SU-DHL-6 (cell line): Measurements from ENCODE around the gene BUD13.

Source experiments
- CTCF ChIP-seq: fragments of 200-600 bp; sonication (generic); IDR thresholded peaks from one replicate; pipeline ENCODE4 v1.5.1; 2017; ENCODE audit warnings: antibody characterized with exemption, mild to moderate bottlenecking, low read length, moderate library complexity; ENCODE audit not compliant: insufficient read depth, poor library complexity, severe bottlenecking
- EZH2phosphoT487 ChIP-seq: fragments of 200-600 bp; sonication (generic), shearing (Covaris generic); conservative IDR thresholded peaks from 2 replicates; pipeline ENCODE4 v1.6.1; 2018; ENCODE audit warnings: mild to moderate bottlenecking, antibody characterized with exemption, low read length, moderate library complexity, mixed read lengths

GRCh38 chr11:116740741-116741140, 32.0 kb downstream of the BUD13 start:
- TF ChIP-seq CTCF = no peak
- no peak for TF ChIP-seq EZH2phosphoT487
